Gastrocnemius medialis (tissue), 4 donors: Measurements from ENCODE around the gene ZNF205. TPM values are rescaled to one million over a fixed set of nuclear protein-coding genes. Genes with fewer than 3 reads are reported as not detected.
A peak's percentile ranks its signal among the peaks of the same experiment; 100 is the strongest.

Experiments used
- ATAC-seq, 2 donors: fragments of 150-250 bp; one replicate each; pipeline ENCODE4 v1.9.1; 2016
- DNase-seq, 2 donors: peaks; one replicate each; pipeline ENCODE4 v3.0.0-alpha.2; 2019
- H3K27ac ChIP-seq, 4 donors: fragments of 200-600 bp; sonication (generic); 1 replicate in 1 of 4; 2 replicates in 3 of 4; pipeline ENCODE4 v1.5.1; 2016 to 2018; ENCODE audit warnings: mild to moderate bottlenecking in 2 of 4, moderate library complexity in 1 of 4
- H3K27me3 ChIP-seq, 3 donors: fragments of 200-600 bp; sonication (generic) in 2 of 3; 1 replicate in 1 of 3; 2 replicates in 2 of 3; pipeline versions ENCODE4 v1.5.1 to v1.6.0; 2016 to 2019; ENCODE audit warnings: mild to moderate bottlenecking in 1 of 3, moderate library complexity in 1 of 3
- H3K36me3 ChIP-seq, 2 donors: fragments of 200-600 bp; sonication (generic) in 1 of 2; one replicate each; pipeline ENCODE4 v1.5.1; 2017 to 2018
- H3K4me1 ChIP-seq, 2 donors: fragments of 200-600 bp; sonication (generic) in 1 of 2; one replicate each; pipeline ENCODE4 v1.5.1; 2016 to 2017; ENCODE audit warnings: mild to moderate bottlenecking in 2 of 2
- H3K4me3 ChIP-seq, 4 donors: fragments of 200-600 bp; sonication (generic) in 3 of 4; 1 replicate in 1 of 4; 2 replicates in 3 of 4; pipeline ENCODE4 v1.5.1; 2016 to 2019; ENCODE audit warnings: mild to moderate bottlenecking in 2 of 4
- H3K9me3 ChIP-seq, 3 donors: fragments of 200-600 bp; sonication (generic) in 2 of 3; 1 replicate in 1 of 3; 2 replicates in 2 of 3; pipeline ENCODE4 v1.5.1; 2016 to 2019
- POLR2A ChIP-seq, 2 donors: fragments of 450-650 bp; IDR thresholded peaks; one replicate each; pipeline ENCODE4 v1.6.1; 2017; ENCODE audit warnings: antibody characterized with exemption in 2 of 2, mild to moderate bottlenecking in 2 of 2, moderate library complexity in 2 of 2
- in situ Hi-C, 4 donors: fragments of 200-750 bp; cut with MboI; loops; one replicate each; pipeline versions ENCODE4 v1.15.0 to v1.8.0; 2017; ENCODE audit warnings: low sequenced_read_pairs in 4 of 4
- intact Hi-C: fragments of 100-400 bp; cut with DNase I; formaldehyde crosslinking; loops from one replicate; pipeline ENCODE4 v1.15.1; 2023; ENCODE audit warnings: low total_unique reads
- total RNA-seq, 4 donors: library from RNA; depleted of rRNA; stranded (reverse); fragments of >200 nt; gene quantifications; one replicate each; pipeline versions ENCODE4 v1.1.0 to v1.2.3, GENCODE V29; 2016
- TF ChIP-seq, protein P1 (sequence below), 5 experiments: fragments of 450-650 bp in 3 of 5; fragments of 200-600 bp in 2 of 5; sonication (generic) in 2 of 5; IDR thresholded peaks in 4 of 5; conservative IDR thresholded peaks in 1 of 5; 1 replicate in 4 of 5; 2 replicates in 1 of 5; pipeline ENCODE4 v1.5.1; 2016 to 2019; ENCODE audit warnings: antibody characterized with exemption in 5 of 5, mild to moderate bottlenecking in 3 of 5, moderate library complexity in 3 of 5

Gene ZNF205
- 10 to 100 TPM in 1 of 4 donors, 1 to 10 TPM in 3; 4.8 to 10.8 (median 6.1) TPM for total RNA-seq

DNA sequence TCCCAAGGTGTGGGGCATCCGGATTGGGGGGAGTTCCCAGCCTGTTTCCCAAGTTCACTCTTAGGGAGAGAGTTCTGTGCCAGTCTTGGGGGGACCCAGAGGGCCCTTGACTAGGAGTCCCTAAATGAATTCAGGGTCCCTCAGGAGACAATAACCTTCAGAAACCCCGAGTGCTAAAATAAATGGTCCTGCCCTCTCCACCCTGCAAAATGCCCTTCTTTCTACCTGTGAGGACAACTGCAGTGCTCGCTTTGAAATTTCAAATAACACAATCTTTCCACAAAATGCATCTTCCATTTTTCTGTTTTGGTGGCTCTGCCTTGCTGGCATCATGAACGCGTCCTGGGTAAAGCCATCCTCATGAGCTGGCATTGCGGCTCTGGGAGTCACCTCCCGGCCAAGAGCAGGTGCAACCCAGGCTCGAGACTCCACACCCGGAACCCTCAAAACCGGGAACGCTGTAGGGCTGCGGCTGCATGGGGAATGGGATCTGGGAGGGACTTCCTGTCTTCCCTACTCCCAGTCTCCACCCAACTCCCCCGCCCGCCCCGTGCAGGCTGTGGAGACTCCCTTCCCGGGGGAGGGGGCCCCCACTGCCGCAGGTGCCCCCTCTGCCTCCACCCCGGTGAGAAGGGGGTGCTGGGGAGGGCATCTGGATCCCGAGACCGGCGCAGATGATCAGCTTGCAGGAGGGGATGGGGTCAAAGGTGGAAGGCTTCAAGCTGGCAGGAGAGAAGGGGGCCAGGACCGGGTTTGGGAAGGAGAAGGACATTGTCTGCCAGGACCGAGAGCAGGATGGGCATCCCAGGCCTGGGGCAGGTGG lies at the start of gene ZNF205:
TSS of gene ZNF205 (plus strand) at position 529 of the 823 bp plus-strand sequence. CDS start 845 bp downstream, outside the sequence.
- ATAC-seq (peak; percentile 59 to 71), DNase-seq (peak in 1 of 2 donors; percentile 28)
- intact Hi-C loops (no loop called here), in situ Hi-C loops (no loop called here)
- Histone ChIP-seq H3K36me3 (peaks cover 0 to 4% of the 10 kb centered on the region in 2 donors), H3K4me3 (peak within 1 kb of the TSS; percentile 63 to 77 (median 69)), H3K27ac (peak within 1 kb of the TSS; percentile 50 to 66 (median 60)), H3K27me3 (no peaks in the 10 kb centered on the region), H3K4me1 (peaks cover 11 to 13% of the 10 kb centered on the region in 2 donors), H3K9me3 (no peaks in the 10 kb centered on the region)
- TF ChIP-seq, protein P1, sequence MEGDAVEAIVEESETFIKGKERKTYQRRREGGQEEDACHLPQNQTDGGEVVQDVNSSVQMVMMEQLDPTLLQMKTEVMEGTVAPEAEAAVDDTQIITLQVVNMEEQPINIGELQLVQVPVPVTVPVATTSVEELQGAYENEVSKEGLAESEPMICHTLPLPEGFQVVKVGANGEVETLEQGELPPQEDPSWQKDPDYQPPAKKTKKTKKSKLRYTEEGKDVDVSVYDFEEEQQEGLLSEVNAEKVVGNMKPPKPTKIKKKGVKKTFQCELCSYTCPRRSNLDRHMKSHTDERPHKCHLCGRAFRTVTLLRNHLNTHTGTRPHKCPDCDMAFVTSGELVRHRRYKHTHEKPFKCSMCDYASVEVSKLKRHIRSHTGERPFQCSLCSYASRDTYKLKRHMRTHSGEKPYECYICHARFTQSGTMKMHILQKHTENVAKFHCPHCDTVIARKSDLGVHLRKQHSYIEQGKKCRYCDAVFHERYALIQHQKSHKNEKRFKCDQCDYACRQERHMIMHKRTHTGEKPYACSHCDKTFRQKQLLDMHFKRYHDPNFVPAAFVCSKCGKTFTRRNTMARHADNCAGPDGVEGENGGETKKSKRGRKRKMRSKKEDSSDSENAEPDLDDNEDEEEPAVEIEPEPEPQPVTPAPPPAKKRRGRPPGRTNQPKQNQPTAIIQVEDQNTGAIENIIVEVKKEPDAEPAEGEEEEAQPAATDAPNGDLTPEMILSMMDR (IDR thresholded peaks at IDR 0.05 in 4 of 5, conservative IDR thresholded peaks at IDR 0.05 in 1 of 5): no peak
- TF ChIP-seq POLR2A (IDR thresholded peaks at IDR 0.05): no peak

DNA sequence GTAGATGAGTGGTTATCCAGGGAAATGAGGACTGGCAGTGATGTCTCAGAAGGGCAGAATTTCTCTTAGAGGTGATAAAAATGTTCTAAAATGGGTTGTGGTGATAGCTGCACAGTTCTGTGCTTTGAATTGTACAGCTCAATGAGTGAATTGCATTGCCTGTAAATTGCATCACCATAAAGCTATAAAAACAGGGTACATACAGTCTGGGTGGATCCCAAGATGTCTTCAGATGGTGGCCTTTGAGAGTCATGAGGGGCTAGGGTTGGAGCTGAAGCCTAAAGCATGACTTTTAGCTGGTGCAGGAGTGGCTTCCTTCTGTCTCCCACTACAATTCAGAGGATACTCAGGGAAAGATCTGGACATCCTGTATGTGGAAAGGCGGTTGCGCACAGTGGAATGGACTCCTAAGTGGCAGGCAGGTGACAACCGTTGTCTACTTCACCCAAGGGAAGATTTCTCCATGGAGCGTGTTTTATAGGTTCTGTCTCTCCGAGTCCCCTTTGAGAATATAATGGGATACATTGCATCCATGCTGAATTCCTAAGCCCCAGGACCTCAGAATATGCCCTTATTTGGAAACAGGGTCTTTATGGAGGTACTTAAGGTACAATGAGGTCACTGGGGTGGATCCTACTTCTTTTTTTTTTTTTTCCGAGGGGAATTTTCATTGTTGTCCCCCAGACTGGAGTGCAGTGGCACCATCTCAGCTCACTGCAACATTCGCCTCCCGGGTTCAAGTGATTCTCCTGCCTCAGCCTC lies 48.6 kb upstream of the ZNF205 start:
- in situ Hi-C loops: loop anchor here in 3 of 4 donors (5.0 to 10.0 kb wide), 4 partner anchors 61 to 103 kb away; no protein-coding TSS in a partner anchor
- no peak for DNase-seq
- no peaks in the 10 kb centered on the region for H3K9me3 ChIP-seq
- H3K36me3 ChIP-seq: no peaks in the 10 kb centered on the region
- no peak for ATAC-seq
- intact Hi-C loops: no loop called here
- peak overlapping the region in 3 of 4 donors; percentile 75 to 85 (median 76) for H3K27ac ChIP-seq
- no peaks in the 10 kb centered on the region for H3K27me3 ChIP-seq
- H3K4me1 ChIP-seq: peaks cover 44 to 47% of the 10 kb centered on the region in 2 donors
- TF ChIP-seq, protein P1 (IDR thresholded peaks at IDR 0.05 in 4 of 5, conservative IDR thresholded peaks at IDR 0.05 in 1 of 5): no peak
- TF ChIP-seq POLR2A (IDR thresholded peaks at IDR 0.05): no peak
- H3K4me3 ChIP-seq: no peak overlapping the region

DNA sequence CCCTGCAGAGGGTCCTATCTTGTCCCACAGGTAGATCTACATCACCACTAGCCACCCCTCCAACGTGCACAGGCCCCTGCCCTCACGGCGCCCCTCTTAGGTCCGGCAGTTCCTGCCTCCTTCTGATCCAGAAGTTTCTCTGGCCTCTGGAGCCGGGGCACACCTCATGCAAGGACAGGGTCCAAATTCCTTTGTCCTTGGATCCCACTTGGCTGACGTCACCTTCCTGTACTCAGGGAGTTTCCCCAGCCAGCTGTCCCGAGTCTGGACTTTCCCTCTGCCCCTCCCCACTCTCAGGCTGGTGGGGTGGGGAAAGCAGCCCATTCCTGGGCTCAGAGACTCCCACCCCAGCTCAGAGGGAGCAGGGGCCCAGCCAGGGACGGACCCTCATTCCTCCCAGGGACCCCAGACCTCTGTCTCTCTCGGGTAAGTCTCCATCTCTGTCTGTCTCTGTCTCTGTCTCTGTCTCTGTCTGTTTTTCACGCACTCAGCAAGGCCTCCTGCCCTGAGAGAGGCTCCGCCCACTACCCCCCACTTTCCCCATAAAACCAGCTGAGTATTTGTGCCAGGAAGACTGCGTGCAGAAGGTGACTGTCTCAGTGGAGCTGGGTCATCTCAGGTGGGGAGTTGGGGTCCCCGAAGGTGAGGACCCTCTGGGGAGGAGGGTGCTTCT lies 47.2 kb upstream of the ZNF205 start, which contains the start of gene IL32:
TSS of gene IL32 (plus strand) at position 572 of the 673 bp plus-strand sequence. CDS start 172 bp downstream, outside the sequence.
- Histone ChIP-seq H3K27ac (peak within 1 kb of the TSS; percentile 75 to 85 (median 78)), H3K4me3 (peak within 1 kb of the TSS; percentile 37 to 61 (median 49)), H3K9me3 (no peaks in the 10 kb centered on the region), H3K27me3 (no peaks in the 10 kb centered on the region), H3K36me3 (no peaks in the 10 kb centered on the region), H3K4me1 (peaks cover 35 to 36% of the 10 kb centered on the region in 2 donors)
- intact Hi-C loops (no loop called here), in situ Hi-C loops (loop anchor here in 2 of 4 donors (10.0 kb wide), 2 partner anchors 60 to 100 kb away; no protein-coding TSS in a partner anchor)
- DNase-seq (peak; percentile 36 to 68), ATAC-seq (peak; percentile 70)
- peak; percentile 23 to 58 for TF ChIP-seq POLR2A (IDR thresholded peaks at IDR 0.05)
- TF ChIP-seq, protein P1 (IDR thresholded peaks at IDR 0.05 in 4 of 5, conservative IDR thresholded peaks at IDR 0.05 in 1 of 5): no peak

DNA sequence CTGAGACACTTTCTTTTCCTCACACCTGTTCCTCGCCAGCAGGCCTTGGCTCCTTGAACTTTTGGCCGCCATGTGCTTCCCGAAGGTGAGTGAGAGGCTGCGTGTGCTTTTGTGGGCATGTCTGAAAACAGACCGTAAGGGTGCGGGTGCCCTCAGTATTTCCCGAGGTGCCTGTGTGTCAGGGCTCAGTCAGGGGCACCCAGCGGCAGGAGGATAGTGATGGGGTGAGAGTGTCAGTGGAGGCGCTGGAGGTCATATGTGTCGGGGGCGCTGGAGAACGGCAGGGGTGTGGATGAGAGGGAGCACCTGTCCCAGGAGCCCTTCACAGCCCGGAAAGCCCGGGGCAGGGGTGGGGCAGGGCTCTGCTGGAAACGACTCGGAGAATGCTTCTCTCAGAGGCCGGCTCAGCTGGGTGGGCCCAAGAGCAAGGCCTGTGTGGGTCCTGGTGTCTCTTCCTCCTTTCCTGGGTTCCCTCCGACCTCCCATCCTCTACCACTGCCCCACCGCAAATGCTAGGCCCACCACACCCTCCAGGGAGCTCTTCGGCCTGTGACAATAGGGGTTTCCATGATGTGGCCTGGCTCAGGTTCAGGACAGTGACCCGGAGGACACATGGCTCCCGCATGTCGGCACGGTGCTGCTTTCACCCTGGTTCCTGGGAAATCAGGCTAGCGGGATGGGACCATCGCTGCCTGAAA lies 46.5 kb upstream of the ZNF205 start:
- intact Hi-C loops: no loop called here
- DNase-seq (no peak), ATAC-seq (no peak)
- Histone ChIP-seq H3K4me1 (peaks cover 28 to 29% of the 10 kb centered on the region in 2 donors), H3K4me3 (peak overlapping the region; percentile 37 to 61 (median 49)), H3K27ac (peak overlapping the region; percentile 75 to 85 (median 78)), H3K9me3 (no peaks in the 10 kb centered on the region), H3K27me3 (no peaks in the 10 kb centered on the region), H3K36me3 (no peaks in the 10 kb centered on the region)
- TF ChIP-seq POLR2A (IDR thresholded peaks at IDR 0.05): no peak
- TF ChIP-seq, protein P1 (IDR thresholded peaks at IDR 0.05 in 4 of 5, conservative IDR thresholded peaks at IDR 0.05 in 1 of 5): no peak
- in situ Hi-C loops: loop anchor here in 2 of 4 donors (10.0 kb wide), 2 partner anchors 59 to 99 kb away; no protein-coding TSS in a partner anchor
